ENCODE data around the gene C17orf100. TPM values are rescaled to one million over a fixed set of nuclear protein-coding genes. Genes with fewer than 3 reads are reported as not detected.

The C17orf100 gene
- total RNA-seq, 2 experiments from 2014 or later, result 2.4 to 5.2 TPM

DNA sequence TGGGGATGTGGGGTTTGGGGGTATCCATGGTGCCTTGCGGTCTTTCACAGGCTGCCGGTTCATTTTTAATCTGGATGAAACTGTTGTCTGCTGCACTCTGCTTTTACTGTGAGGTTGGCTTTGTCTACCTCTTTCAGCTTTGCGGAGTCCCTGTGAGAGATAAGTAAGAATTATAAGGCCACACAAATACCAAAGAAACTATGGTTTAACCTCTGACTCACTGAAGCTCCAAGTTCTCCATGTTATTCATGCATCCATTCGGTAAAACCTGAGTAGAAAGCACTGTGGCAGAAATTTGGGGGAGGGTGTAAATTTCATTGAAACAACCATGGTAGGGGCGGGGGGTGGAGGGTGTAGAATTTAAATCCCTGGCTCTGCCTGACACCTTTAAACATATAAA lies 41.6 kb upstream of the C17orf100 start:
- no peaks in the 10 kb centered on the region for H4K20me1 ChIP-seq (ENCODE audit: insufficient read depth, low read length)
- H3K4me3 ChIP-seq (ENCODE audit: low read depth, low read length, poor library complexity, severe bottlenecking), result no peak overlapping the region
- H3K9me2 ChIP-seq (ENCODE audit: insufficient read depth, low read length), result no peaks in the 10 kb centered on the region
- no peak overlapping the region for H3K27ac ChIP-seq (ENCODE audit: low read depth, low read length, poor library complexity, severe bottlenecking)
- BruUV-seq (replicated peaks), result no TSS peak
- no peak overlapping the region for H3K4me2 ChIP-seq (ENCODE audit: low read length)
- ChIA-PET POLR2A (no interaction called here), CTCF (ENCODE audit: unreplicated experiment) (no interaction called here)
- TF ChIP-seq EZH2phosphoT487 (IDR thresholded peaks at IDR 0.05; ENCODE audit: borderline replicate concordance, low read depth, low read length), result no peak
- TF ChIP-seq, protein P1, sequence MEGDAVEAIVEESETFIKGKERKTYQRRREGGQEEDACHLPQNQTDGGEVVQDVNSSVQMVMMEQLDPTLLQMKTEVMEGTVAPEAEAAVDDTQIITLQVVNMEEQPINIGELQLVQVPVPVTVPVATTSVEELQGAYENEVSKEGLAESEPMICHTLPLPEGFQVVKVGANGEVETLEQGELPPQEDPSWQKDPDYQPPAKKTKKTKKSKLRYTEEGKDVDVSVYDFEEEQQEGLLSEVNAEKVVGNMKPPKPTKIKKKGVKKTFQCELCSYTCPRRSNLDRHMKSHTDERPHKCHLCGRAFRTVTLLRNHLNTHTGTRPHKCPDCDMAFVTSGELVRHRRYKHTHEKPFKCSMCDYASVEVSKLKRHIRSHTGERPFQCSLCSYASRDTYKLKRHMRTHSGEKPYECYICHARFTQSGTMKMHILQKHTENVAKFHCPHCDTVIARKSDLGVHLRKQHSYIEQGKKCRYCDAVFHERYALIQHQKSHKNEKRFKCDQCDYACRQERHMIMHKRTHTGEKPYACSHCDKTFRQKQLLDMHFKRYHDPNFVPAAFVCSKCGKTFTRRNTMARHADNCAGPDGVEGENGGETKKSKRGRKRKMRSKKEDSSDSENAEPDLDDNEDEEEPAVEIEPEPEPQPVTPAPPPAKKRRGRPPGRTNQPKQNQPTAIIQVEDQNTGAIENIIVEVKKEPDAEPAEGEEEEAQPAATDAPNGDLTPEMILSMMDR (conservative IDR thresholded peaks at IDR 0.05; ENCODE audit: low read length), result no peak
- no peaks in the 10 kb centered on the region for H3K4me1 ChIP-seq (ENCODE audit: insufficient read depth, low read length, poor library complexity, severe bottlenecking)
- H3K79me2 ChIP-seq (ENCODE audit: insufficient read depth, low read depth, low read length), result no peaks in the 10 kb centered on the region
- DNase-seq (ENCODE audit: low spot score), result no peak
- intact Hi-C loops (cut with micrococcal nuclease; ENCODE audit: unreplicated experiment), result no loop called here
- peaks cover 78% of the 10 kb centered on the region for H3K36me3 ChIP-seq (ENCODE audit: insufficient read depth, low read length)
- H3K9me3 ChIP-seq (ENCODE audit: low read length), result no peaks in the 10 kb centered on the region
- H2AFZ ChIP-seq (ENCODE audit: low read length), result no peak overlapping the region

DNA sequence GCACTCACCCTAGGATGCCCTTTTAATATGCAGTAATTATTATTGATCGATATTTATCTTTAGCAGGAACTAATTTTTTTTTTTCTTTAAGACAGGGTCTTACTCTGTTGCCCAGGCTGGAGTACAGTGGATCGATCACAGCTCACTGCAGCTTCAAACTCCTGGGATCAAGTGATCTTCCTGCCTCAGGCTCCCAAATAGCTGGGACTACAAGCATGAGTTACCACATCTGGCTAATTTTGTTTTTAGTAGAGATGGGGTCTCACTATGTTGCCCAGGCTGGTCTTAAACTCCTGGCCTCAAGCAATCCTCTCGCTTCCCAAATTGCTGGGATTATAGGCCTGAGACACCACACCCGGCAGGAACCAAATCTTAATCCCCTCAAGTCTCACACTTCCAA lies 40.3 kb upstream of the C17orf100 start:
- intact Hi-C loops (cut with micrococcal nuclease; ENCODE audit: unreplicated experiment), result no loop called here
- no peak overlapping the region for H3K4me3 ChIP-seq (ENCODE audit: low read depth, low read length, poor library complexity, severe bottlenecking)
- no TSS peak for BruUV-seq (replicated peaks)

DNA sequence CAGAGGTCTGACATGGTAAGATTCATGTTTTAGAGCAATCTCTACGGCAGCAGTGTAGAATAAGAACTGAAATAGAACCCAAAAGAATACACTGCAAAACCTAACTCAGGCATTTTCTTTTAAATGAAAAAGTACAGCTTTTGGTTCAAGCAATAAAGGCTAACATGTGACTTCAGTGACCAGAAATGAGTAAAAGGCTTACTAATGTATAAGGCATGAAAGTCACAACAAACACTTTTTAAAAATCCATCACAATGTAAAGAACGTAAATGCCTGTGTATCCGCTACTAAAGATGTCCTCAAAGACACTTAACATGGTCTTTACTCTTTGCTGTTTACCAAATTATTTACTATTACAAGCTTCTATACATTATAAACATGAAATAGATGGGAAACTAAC lies 27.6 kb upstream of the C17orf100 start:
- CTCF ChIA-PET (ENCODE audit: unreplicated experiment), result no interaction called here
- intact Hi-C loops (cut with micrococcal nuclease; ENCODE audit: unreplicated experiment), result no loop called here
- TF ChIP-seq EZH2phosphoT487 (IDR thresholded peaks at IDR 0.05; ENCODE audit: borderline replicate concordance, low read depth, low read length), result no peak
- TF ChIP-seq, protein P1 (conservative IDR thresholded peaks at IDR 0.05; ENCODE audit: low read length), result no peak
- no peak overlapping the region for H3K27ac ChIP-seq (ENCODE audit: low read depth, low read length, poor library complexity, severe bottlenecking)
- H3K9me3 ChIP-seq (ENCODE audit: low read length), result no peaks in the 10 kb centered on the region
- no peak for DNase-seq (ENCODE audit: low spot score)
- POLR2A ChIA-PET, result interaction anchor here (0.6 kb wide), 2 partner anchors 43 to 81 kb away, joined by 3 to 4 read pairs; no protein-coding TSS in a partner anchor
- BruUV-seq (replicated peaks), result no TSS peak
- no peaks in the 10 kb centered on the region for H3K4me1 ChIP-seq (ENCODE audit: insufficient read depth, low read length, poor library complexity, severe bottlenecking)
- no peaks in the 10 kb centered on the region for H3K9me2 ChIP-seq (ENCODE audit: insufficient read depth, low read length)
- no peak overlapping the region for H2AFZ ChIP-seq (ENCODE audit: low read length)
- no peaks in the 10 kb centered on the region for H4K20me1 ChIP-seq (ENCODE audit: insufficient read depth, low read length)
- H3K4me2 ChIP-seq (ENCODE audit: low read length), result no peak overlapping the region
- H3K4me3 ChIP-seq (ENCODE audit: low read depth, low read length, poor library complexity, severe bottlenecking), result no peak overlapping the region
- peaks cover 83% of the 10 kb centered on the region for H3K36me3 ChIP-seq (ENCODE audit: insufficient read depth, low read length)
- H3K79me2 ChIP-seq (ENCODE audit: insufficient read depth, low read depth, low read length), result no peaks in the 10 kb centered on the region

More for the DNA sequence above, 40.3 kb upstream of the C17orf100 start:
- DNase-seq (ENCODE audit: low spot score), result no peak
- Histone ChIP-seq H3K36me3 (ENCODE audit: insufficient read depth, low read length) (peaks cover 77% of the 10 kb centered on the region), H2AFZ (ENCODE audit: low read length) (no peak overlapping the region), H3K9me2 (ENCODE audit: insufficient read depth, low read length) (no peaks in the 10 kb centered on the region), H4K20me1 (ENCODE audit: insufficient read depth, low read length) (no peaks in the 10 kb centered on the region), H3K9me3 (ENCODE audit: low read length) (no peaks in the 10 kb centered on the region), H3K4me2 (ENCODE audit: low read length) (no peak overlapping the region), H3K4me1 (ENCODE audit: insufficient read depth, low read length, poor library complexity, severe bottlenecking) (no peaks in the 10 kb centered on the region), H3K27ac (ENCODE audit: low read depth, low read length, poor library complexity, severe bottlenecking) (no peak overlapping the region), H3K79me2 (ENCODE audit: insufficient read depth, low read depth, low read length) (no peaks in the 10 kb centered on the region)
- TF ChIP-seq, protein P1 (conservative IDR thresholded peaks at IDR 0.05; ENCODE audit: low read length), result no peak
- TF ChIP-seq EZH2phosphoT487 (IDR thresholded peaks at IDR 0.05; ENCODE audit: borderline replicate concordance, low read depth, low read length), result no peak
- CTCF ChIA-PET (ENCODE audit: unreplicated experiment), result no interaction called here
- POLR2A ChIA-PET, result interaction anchor here (0.5 kb wide), 1 partner anchor 39 kb away, joined by 3 read pairs; no protein-coding TSS in a partner anchor
